ENCODE data around the gene ZNF691. TPM values are rescaled to one million over a fixed set of nuclear protein-coding genes. Genes with fewer than 3 reads are reported as not detected.

ZNF691 gene
- total RNA-seq, 2 donors from 2014 or later: 6.7 to 12.9 TPM

DNA sequence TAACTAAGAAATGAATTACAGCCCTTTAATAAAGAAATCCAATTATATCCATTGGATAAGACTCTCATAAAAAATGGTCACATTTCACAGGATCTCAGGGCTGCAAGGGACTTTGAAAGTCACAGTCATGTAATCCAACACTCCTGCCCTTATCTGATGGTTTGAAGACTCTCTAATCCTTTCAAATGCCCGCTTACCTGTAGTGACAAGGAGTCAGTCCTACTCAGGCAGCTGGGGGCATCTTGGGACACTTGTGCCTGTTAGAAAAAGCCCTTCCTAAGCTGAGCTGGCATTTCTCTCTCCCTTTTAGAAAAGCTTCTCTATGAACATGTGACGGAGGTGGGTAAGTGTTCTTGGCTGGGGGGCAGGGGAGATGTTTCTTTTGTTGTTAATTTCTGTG is 11.0 kb upstream of the ZNF691 start:
- no peaks in the 10 kb centered on the region for H3K4me1 ChIP-seq
- H3K9me3 ChIP-seq: no peaks in the 10 kb centered on the region
- H3K27me3 ChIP-seq: no peaks in the 10 kb centered on the region
- no peak overlapping the region for H3K4me3 ChIP-seq
- no peak for DNase-seq
- ATAC-seq: no peak
- no peaks in the 10 kb centered on the region for H3K36me3 ChIP-seq (replicated peaks in 1 of 2; ENCODE audit: insufficient read depth in 1 of 2, low read depth in 2 of 2)
- TF ChIP-seq POLR2A (IDR thresholded peaks at IDR 0.05) (no peak), CTCF (IDR thresholded peaks at IDR 0.05) (no peak)
- intact Hi-C loops (cut with DNase I): no loop called here
- no peak overlapping the region for H3K27ac ChIP-seq
- WGBS, 2 donors: 93 to 100% methylated on average over 2 of the region's 2 CpGs

DNA sequence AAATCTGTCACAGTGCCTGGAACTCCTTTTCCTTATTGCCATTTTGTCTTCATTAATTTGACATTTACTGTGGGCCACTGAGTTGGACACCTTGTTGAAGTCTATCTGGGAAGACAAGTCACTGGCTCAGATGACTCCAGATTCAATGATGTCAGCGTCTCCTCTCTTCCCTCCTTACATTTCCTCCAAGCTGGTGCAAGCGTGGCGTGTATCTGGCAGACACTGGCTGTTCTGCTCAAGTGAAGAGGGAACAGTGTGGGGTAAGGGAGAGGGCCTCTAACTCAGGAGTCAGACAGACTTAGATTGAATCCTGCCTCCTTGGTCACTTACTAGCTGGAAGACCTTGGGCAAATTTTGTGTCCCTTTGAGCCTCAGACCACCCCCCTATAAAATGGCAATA is 8.7 kb upstream of the ZNF691 start:
- Histone ChIP-seq H3K27ac (peak overlapping the region in 1 of 4 donors; percentile 31), H3K4me1 (no peaks in the 10 kb centered on the region), H3K27me3 (no peaks in the 10 kb centered on the region), H3K9me3 (no peaks in the 10 kb centered on the region), H3K4me3 (no peak overlapping the region), H3K36me3 (replicated peaks in 1 of 2; ENCODE audit: insufficient read depth in 1 of 2, low read depth in 2 of 2) (no peaks in the 10 kb centered on the region)
- no peak for TF ChIP-seq POLR2A (IDR thresholded peaks at IDR 0.05)
- TF ChIP-seq CTCF (IDR thresholded peaks at IDR 0.05): no peak
- intact Hi-C loops (cut with DNase I): no loop called here
- DNase-seq (no peak), ATAC-seq (no peak)
- WGBS, 2 donors: 53 to 62% methylated on average over 3 of the region's 3 CpGs

GRCh38 chr1:42838482-42839190 is 7.8 kb upstream of the ZNF691 start:
- H3K9me3 ChIP-seq: no peaks in the 10 kb centered on the region
- H3K4me3 ChIP-seq: no peak overlapping the region
- no peaks in the 10 kb centered on the region for H3K4me1 ChIP-seq
- WGBS, 2 donors: 74 to 87% methylated on average over 7 of the region's 7 CpGs
- DNase-seq (peak in 1 of 4 donors; percentile 23), ATAC-seq (no peak)
- TF ChIP-seq POLR2A (IDR thresholded peaks at IDR 0.05) (no peak), CTCF (IDR thresholded peaks at IDR 0.05) (no peak)
- intact Hi-C loops (cut with DNase I): no loop called here
- no peaks in the 10 kb centered on the region for H3K27me3 ChIP-seq
- no peak overlapping the region for H3K27ac ChIP-seq
- no peaks in the 10 kb centered on the region for H3K36me3 ChIP-seq (replicated peaks in 1 of 2; ENCODE audit: insufficient read depth in 1 of 2, low read depth in 2 of 2)

- no peak for ATAC-seq
- 71 to 85% methylated on average over 3 of the region's 3 CpGs for WGBS, 2 donors
- DNase-seq: no peak
- Histone ChIP-seq H3K4me1 (peaks cover 5% of the 10 kb centered on the region), H3K27ac (no peak overlapping the region), H3K36me3 (replicated peaks in 1 of 2; ENCODE audit: insufficient read depth in 1 of 2, low read depth in 2 of 2) (no peaks in the 10 kb centered on the region), H3K27me3 (no peaks in the 10 kb centered on the region), H3K4me3 (no peak overlapping the region), H3K9me3 (no peaks in the 10 kb centered on the region)
- intact Hi-C loops (cut with DNase I): no loop called here
- TF ChIP-seq POLR2A (IDR thresholded peaks at IDR 0.05) (no peak), CTCF (IDR thresholded peaks at IDR 0.05) (no peak)
These were observed 5.4 kb upstream of the ZNF691 start for GRCh38 chr1:42841010-42841409.

Measured in body of pancreas (tissue), 4 donors.